H1 (cell line): Measurements from ENCODE around the gene SNAP47.

Source experiments
- CEBPB ChIP-seq: IDR thresholded peaks from 2 replicates; pipeline ENCODE4 v1.6.1; 2012; ENCODE audit warnings: low read depth, low read length
- CTCF ChIP-seq, 3 experiments: IDR thresholded peaks; 1 replicate in 2 of 3; 2 replicates in 1 of 3; pipeline versions ENCODE4 v1.5.1 to v1.6.1; 2011; ENCODE audit warnings: low read length in 3 of 3, mild to moderate bottlenecking in 3 of 3, inconsistent platforms in 2 of 3, low read depth in 1 of 3, moderate library complexity in 1 of 3; ENCODE audit not compliant: insufficient read depth in 1 of 3; ENCODE audit errors: control extremely low read depth in 1 of 3
- EZH2 ChIP-seq: fragments of 200-600 bp; sonication (generic); IDR thresholded peaks from 2 replicates; pipeline ENCODE4 v1.7.1; 2012; ENCODE audit warnings: low read depth, mild to moderate bottlenecking, moderate library complexity, low read length, inconsistent platforms; ENCODE audit not compliant: severe bottlenecking
- GABPA ChIP-seq: IDR thresholded peaks from 2 replicates; pipeline ENCODE4 v1.6.1; 2011; ENCODE audit warnings: mild to moderate bottlenecking, low read length, moderate library complexity, borderline replicate concordance; ENCODE audit not compliant: insufficient read depth
- POLR2A ChIP-seq, 2 experiments: IDR thresholded peaks; 1 replicate in 1 of 2; 2 replicates in 1 of 2; pipeline ENCODE4 v1.6.1; 2011; ENCODE audit warnings: low read depth in 2 of 2, low read length in 2 of 2, mild to moderate bottlenecking in 2 of 2; ENCODE audit errors: control extremely low read depth in 1 of 2
- RAD21 ChIP-seq, 2 experiments: IDR thresholded peaks in 1 of 2; conservative IDR thresholded peaks in 1 of 2; 2 replicates each; pipeline ENCODE4 v1.6.1; 2011; ENCODE audit warnings: low read depth in 2 of 2, low read length in 2 of 2, improper control_type of control experiment in 1 of 2, inconsistent platforms in 1 of 2, mild to moderate bottlenecking in 1 of 2, moderate library complexity in 1 of 2
- TF ChIP-seq, protein P1 (sequence below): IDR thresholded peaks from 2 replicates; pipeline ENCODE4 v1.6.1; 2011; ENCODE audit warnings: low read depth, mild to moderate bottlenecking, low read length; ENCODE audit not compliant: insufficient read depth

- TF ChIP-seq GABPA (no peak), CTCF (IDR thresholded peaks at IDR 0.05; ENCODE audit: control extremely low read depth in 1 of 3, insufficient read depth in 1 of 3, low read depth in 1 of 3, low read length in 3 of 3) (no peak), POLR2A (IDR thresholded peaks at IDR 0.05; ENCODE audit: control extremely low read depth in 1 of 2, low read depth in 2 of 2, low read length in 2 of 2) (no peak), CEBPB (no peak), RAD21 (IDR thresholded peaks at IDR 0.05 in 1 of 2, conservative IDR thresholded peaks at IDR 0.05 in 1 of 2; ENCODE audit: low read depth in 2 of 2, low read length in 2 of 2) (no peak), EZH2 (no peak)
- TF ChIP-seq, protein P1, sequence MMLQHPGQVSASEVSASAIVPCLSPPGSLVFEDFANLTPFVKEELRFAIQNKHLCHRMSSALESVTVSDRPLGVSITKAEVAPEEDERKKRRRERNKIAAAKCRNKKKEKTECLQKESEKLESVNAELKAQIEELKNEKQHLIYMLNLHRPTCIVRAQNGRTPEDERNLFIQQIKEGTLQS: no peak
Observed at GRCh38 chr1:227740401-227740960, 5.2 kb downstream of the SNAP47 start.
